Effector CD8-positive, alpha-beta T cell (primary cell): ENCODE data around the gene KCNJ13.

Experiments
- DNase-seq: peaks from one replicate; lab custom pipeline; 2025; lab: John Stamatoyannopoulos, UW
- total RNA-seq, 4 experiments: gene quantifications; one replicate each; lab custom pipeline; 2026; lab: John Stamatoyannopoulos, UW

KCNJ13 gene
- 0 reads per million in 4 experiments for total RNA-seq

DNA sequence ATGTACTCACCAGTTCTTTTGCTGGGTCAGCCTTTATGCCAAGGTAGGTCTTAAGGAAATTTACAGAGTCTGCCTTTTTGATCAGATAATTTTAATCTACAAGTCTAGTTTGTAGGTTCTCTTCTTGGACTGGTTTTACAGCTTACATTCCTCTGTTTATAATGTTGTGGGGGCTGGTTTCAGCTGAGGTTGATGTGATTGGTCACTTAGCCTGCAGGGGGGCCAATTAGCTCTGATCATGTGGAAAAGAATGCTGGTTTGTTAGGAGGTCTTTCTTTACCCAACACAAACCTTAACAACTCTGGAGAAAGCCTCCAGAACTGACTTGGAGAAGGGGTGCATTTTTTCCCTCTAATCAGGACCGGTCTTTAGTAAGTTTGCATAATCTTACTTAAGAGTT lies at the start of gene KCNJ13:
KCNJ13 (minus strand) TSS at position 131 of the 400 bp plus-strand sequence. CDS start 5,203 bp downstream, outside the sequence.
- DNase-seq, result no peak

DNA sequence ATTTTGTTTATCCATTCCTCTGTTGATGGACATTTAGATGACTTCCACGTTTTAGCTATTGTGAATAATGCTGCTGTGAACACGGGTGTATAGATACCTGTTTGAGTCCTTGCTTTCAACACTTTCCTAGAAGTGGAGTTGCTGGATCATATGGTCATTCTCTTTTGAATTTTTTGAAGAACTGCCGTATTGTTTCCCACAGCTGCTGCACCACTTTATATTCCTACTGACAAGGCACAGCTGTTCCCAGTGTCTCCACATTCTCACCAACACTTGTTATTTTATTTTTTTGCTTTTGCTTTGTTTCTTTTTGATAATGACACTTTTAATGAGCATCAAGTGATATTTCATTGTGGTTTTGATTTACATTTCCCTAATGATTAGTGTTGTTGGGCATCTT lies 41.4 kb upstream of the KCNJ13 start:
- DNase-seq, result no peak

DNA sequence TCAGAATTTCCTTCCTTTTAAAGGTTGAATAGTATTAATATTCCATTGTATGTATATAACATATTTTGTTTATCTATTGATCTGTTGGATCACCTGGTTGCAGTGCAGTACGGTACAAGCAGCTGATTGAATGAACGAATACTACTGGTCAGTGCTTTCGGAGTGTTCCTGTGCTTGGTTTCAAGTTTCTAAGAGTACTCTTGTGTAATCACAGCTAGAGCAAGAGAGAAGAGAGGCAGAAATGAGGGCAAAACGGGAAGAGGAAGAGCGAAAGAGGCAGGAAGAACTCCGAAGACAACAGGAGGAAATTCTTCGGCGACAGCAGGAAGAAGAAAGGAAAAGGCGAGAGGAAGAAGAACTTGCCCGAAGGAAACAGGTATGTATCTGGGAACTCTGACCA lies 40.3 kb upstream of the KCNJ13 start:
- no peak for DNase-seq

DNA sequence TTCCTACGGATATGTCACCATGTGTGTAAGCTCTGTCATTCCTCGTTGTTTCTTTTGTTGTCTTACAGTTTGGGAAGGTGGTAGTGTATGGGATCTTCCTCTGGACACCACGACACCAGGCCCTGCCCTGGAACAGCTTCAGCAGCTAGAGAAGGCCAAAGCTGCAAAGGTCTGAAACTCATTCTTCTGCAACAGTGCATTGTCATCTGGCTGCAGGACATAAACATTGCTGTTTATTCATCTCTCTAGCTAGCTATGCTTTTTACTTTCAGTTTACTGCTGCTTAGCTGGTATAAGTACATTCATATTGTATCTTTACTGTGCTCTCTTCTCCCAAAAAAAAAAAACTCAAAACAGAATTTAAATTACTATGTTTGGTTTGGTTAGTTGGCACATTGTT lies 39.2 kb upstream of the KCNJ13 start:
- DNase-seq, result no peak

DNA sequence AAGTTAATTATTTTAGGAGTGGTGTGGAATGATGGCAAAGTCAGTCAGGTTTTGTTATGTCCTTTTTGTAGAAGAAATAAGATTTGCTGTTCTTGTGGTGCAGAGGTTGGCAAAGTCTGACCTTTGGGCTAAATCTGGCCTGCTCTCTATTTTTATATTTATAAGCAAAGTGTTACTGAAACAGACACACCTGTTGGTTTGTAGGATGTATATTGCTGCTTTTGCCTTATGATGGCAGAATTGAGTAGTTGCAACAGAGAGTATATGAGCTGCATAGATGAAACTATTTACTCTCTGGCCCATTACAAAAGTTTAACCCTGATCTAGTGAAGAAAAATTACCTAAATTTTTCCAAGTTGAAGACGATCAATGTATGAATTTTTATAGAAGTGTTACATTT lies 34.1 kb upstream of the KCNJ13 start:
- DNase-seq, result no peak

DNA sequence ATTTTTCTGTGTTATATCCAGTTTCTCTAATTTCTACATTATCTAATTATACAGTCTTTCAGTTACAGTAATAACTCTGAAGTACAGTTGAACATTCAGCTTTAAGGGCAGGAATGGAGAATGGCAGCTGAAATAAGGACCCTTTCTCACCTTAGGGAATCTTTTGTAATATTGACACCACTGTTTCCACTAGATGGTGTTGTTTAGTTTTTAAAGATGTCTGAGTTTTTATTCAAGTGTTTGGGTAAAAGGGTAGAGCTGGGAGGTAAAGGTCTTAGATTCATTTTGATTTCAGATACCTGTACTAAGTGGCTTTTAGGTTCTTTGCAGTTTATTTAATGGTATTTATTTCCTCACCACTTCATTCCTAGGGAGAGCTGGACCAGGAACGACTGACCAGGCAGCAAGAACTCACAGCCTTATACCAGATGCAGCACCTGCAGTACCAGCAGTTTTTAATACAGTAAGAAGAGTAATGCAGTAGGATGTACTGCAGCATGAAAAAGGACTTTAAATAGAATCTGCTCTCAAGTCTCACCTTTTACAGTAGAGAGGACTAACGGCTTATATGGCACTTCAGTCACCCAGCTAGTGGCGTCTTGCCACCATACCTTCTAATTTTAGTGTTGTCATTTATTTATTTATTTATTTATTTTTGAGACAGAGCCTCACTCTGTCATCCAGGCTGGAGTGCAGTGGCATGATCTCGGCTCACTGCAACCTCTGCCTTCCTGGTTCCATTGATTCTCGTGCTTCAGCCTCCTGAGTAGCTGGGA lies 33.2 kb upstream of the KCNJ13 start:
- no peak for DNase-seq

DNA sequence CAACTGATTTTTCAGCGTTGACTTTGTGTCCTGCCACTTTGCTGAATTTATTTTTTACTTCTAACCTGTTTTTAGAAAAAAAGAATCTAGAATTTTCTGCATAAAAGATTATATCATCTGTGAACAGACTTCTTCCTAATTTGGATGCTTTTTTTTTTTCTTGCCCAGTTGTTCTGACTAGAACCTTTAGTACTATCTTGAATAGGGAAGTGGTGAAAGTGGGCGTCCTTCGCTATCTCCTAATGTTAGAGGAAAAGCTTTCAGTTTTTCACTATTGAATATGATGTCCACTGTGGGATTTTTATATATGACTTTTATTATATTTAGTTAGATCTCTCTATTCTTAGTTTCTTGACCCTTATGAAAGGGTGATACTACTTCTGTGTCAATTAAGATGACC lies 25.7 kb upstream of the KCNJ13 start:
- DNase-seq, result no peak

DNA sequence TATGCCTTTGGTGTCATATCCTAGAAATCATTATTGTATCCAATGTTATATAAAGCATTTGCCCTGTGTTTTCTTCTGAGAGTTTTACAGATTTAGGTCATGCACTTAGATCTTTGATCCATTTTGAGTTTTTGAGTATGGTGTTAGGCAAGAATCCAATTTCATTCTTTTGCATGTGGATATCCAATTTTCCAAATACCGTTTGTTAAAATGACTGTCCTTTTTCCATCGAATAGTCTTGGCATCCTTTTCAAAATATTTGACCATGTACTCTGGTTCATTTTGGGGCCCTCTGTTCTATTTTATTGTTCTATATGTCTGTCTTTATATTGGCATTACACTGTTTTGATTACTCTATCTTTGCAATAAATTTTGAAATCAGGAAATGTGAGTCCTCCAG lies 23.8 kb upstream of the KCNJ13 start:
- no peak for DNase-seq

DNA sequence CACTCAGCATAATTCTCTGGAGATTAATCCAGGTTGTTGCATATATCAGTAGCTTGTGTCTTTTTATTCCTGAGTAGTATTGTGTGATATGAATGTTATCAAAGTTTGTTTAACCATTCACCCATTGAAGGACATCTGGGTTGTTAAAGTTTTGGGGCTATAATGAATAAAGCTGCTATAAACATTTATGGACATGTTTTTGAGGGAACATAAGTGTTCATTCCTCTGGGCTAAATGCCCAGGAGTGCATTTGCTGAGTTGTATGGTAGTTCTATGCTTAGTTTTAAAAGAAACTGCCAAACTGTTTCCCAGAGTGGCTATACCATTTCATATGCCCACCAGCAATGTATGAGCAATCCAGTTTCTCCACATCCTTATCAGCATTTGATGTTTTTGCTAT lies 21.8 kb upstream of the KCNJ13 start:
- no peak for DNase-seq

DNA sequence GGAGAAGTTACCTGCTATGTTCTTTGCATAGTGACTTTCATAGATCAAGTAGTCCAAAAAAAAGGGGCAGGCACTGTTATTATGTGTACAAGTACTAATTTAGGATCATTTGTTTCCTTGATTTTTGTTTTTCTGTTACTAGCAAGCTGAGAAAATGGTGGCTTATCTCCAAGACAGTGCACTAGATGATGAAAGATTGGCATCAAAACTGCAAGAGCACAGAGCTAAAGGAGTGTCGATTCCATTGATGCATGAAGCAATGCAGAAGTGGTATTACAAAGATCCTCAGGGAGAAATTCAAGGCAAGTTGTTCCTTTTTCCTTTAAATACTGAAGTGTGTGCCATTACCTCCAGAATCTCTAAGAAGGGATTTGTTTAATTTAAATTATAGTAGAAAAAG lies 19.6 kb upstream of the KCNJ13 start:
- DNase-seq, result no peak

DNA sequence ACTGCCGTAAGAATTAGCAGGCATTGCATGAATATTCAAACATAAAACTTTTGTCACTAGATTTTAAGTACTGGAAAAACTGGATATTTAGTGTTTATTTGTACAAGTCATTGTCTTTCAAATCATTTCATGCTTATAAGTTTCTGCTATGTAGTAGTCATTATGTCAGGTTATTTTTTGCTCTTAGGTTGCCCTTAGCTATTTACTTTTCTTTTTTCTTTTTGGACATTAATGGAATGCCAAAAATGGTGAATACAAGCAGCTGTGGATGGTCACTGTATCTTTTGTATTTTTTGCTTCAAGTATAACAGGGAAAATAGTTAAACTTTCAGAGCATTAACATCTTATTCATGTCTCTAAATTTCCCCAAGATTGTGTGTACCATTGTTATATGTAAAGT lies 18.6 kb upstream of the KCNJ13 start:
- DNase-seq, result no peak

DNA sequence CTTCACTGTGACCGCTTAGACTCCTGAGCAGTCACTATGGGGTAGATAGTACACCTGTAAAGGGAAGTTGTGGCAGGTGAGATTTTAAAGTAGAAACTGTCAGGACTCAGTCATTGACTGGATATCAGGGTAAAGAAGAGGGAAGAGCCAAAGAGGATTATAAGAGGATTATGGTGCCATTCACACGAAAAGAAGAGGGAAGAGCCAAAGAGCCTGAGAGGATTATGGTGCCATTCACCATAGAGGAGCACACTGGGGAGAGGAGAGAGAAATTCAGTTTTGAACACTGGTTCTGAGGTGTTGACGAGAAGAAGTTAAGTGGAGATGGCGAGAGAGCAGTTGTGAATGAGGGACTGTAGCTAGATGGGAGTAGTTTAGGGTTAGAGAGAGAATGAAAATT lies 16.9 kb upstream of the KCNJ13 start:
- no peak for DNase-seq

DNA sequence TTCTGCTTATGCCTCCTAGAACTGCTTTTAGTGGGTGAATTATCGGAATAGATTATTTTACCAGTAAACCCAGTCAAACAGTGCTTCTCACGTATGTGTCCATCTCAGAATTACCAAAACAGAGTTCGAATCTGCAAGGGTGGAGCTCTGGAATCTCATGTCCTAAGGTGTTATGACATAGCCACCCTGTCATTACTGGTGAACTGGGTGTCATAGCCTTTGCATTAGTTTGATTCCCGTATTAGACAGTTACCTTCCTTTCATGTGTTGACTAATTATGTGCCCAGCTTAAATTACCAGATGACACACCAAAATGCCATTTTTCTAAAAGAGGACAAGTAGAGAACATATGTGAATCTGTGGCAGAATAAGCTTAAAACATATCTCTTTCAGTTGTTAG lies 15.2 kb upstream of the KCNJ13 start:
- DNase-seq, result no peak

DNA sequence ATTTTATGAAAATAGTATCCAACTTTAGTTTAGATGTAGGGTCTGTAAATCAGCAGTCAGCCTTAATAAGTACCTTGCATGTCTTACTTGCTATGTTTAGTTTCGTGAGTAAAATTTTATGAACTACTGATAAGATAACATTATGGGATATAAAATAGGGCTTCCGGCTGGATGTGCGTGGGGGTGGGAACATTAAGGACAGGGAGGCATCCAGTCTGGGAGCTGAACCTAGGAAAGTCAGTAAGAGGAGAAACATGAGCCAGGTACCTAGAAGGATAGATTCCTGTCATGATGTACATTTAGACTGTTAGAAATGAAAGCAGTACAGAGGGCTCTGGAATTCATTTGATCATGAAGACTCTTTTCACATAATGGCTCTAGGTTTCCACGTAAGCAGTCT lies 12.7 kb upstream of the KCNJ13 start:
- DNase-seq, result no peak

DNA sequence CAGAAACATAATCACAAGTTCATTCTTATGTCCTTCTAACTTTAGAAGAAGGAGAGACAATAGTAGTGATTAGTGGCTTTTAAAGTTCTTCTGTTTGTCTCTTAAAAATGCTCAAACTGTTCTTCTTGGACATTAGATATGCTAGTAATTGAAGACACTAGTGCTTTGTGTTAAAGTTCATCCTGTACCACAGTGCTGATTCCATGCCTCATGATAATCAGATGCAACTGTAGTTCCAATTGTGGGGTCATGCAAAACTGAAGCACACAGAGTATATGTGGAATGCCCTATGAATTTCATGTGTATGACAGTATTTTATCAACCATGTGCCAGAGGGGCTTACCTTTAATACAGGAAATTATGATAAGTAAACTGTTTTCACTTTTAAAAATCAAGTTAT lies 11.4 kb upstream of the KCNJ13 start:
- DNase-seq, result no peak

DNA sequence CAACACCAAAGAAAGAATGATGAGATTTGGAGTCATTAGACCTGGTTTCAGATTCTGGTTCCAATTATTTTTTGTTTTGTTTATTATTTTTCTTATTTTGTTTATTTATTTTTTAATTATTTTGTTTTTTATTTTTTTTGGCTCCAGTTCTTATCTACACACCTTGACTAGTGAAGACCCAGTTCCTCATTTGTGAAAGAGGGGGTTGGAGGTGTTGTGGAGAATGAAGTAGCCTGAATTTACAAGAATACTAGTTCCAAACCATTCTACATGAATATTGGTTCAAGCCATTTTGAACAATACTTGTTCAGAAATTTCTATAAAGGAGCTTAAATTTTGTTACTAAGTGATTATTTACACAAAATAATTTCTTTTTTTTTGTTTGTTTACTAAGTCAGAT lies 6.9 kb upstream of the KCNJ13 start:
- DNase-seq, result no peak

DNA sequence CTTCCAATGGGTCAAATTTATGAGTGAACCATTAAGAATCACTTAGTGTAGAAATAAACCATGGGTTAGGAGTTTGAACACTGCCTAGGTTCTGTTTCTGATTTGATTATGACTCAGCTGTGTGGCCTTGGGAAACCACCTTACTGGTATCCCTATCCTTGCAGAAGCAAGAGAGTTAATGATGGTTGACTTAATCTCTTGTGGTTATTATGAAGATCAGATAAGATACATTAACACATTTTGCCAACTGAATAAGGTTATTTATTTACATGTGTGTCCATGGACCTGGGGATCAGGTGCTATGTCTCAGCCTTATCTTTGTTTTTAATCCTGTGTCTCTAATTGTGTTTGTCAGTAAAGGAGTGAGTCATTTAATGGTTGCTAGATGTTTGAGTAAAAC lies 5.4 kb upstream of the KCNJ13 start:
- DNase-seq, result no peak

DNA sequence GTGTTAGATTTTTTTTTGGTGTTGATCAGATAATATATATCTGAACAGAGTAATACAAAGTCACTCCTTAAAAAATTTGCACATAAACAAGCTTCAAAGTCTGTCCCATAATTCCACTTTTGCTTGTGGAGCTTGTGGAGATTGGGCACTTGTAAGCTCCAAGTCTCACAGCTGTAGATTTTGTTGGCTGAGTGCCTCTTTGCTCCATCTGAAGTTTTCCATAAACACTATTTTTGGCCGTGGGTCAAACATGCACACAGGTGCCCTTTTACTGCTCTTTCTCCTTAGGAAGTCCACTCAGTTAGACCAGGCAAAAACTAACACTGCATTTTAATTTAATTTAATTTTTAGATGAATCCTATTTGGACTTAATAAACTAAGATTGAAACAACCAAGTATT lies 3.6 kb upstream of the KCNJ13 start:
- DNase-seq, result no peak

DNA sequence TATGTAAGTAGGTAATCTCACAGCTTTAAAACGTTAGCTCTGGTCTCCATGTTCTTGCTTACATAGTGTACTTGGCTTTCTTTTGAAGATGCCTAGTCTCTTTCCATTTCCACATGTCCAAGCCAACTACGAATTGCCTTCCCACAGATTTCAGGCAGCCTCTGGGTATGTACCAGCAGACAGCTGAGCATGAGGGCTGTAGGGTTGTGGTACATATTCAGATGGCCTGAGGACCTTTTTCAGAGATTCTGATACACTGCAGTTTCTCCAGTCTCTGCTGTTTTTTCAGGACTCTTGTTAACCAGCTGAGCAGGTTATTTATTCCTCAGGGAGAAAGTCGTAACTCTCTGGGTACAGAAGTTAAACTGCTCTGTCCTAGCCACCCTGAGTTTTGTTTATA lies 3.1 kb upstream of the KCNJ13 start:
- no peak for DNase-seq

DNA sequence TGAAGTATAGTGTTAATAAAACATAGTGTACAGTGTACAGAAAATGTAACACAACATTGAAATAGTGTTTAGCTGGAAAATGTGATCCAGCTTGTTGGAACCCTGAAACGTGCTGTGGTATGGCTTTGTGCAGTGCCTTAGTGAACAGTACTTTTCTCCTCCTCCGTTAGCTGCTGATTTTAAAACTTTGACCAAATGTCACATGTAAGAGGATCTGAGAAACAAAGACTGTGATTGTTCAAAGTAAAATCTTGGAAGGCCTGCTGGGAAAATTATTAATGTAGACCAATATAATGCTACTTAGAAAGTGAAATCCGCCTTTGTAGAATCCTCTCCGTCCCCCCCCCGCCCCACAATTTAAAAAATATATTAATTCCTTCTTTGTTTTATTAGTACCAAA lies 911 bp upstream of the KCNJ13 start:
- no peak for DNase-seq

DNA sequence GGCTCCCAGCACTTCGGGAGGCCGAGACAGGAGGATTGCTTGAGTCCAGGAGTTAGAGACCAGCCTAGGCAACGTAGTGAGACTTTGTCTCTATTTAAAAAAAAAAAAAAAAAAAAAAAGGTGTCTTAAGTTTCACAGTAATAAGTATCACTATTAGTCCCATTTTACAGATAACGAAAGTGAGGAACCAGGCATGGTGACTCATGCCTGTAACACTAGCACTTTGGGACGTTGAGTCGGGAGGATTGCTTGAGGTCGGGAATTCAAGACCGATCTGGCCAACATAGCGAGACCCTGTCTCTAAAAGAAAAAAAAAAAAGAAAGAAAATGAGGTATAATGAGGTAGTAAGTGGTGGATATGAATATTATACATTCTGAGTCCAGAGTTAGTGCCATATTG lies 2.5 kb downstream of the KCNJ13 start:
- no peak for DNase-seq

DNA sequence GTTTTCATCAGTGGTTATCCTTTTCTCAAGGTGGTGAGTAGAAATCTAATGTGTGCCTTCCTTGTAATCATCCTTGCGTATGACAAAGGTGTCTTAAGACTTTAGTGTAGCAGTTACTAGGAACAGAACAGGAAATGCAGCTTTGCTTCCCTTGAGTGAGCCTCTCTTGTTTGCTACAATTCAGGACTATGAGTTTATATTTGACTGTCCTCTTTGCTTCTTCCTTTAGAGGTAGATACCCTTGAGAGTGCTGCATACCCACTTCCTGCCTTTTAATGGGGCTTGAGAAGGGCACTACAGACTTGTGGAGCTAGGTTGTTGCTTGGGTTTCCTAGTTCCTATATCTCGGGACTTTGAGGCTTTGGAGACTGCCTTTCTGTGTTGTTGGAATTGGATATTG lies 3.8 kb downstream of the KCNJ13 start:
- DNase-seq, result no peak

DNA sequence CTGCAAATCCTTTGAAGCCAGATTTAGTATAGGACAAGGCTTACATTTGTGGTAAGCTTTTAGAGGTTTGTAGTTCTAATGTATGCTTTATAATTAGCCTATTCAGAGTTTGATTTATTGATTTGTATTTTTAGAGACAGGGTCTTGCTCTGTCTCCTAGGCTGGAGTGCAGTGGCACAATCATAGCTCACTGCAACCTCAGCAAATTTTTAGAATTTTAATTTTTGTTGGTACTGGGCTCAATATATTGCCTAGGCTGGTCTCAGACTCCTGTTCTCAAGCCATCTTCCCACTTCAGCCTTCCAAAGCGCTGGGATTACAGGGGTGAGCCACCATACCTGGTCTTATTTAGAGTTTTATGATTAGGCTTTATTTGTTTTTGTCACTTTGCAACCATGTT lies 4.5 kb downstream of the KCNJ13 start:
- DNase-seq, result no peak

DNA sequence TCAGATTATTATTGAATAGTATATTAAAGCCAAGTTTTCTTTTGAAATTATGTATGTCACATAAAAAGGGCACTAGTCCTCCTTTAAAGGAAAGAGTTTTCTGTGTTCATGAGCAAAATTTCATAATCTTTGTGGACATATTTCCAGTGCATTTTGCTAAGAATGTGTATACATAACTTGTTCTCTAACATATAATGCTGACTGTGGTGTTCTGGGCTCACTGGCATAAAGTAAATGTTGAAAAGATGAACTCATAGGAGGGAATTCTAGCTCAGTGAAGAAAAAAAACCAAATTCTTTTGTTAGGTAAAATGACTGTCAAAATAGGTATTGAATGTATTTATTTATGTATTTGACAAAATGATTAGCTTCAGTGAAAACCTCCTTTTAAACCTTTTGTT lies 6.2 kb downstream of the KCNJ13 start:
- DNase-seq, result no peak
